Measurements from ENCODE around the gene MOGAT3.

MOGAT3 gene, protein sequence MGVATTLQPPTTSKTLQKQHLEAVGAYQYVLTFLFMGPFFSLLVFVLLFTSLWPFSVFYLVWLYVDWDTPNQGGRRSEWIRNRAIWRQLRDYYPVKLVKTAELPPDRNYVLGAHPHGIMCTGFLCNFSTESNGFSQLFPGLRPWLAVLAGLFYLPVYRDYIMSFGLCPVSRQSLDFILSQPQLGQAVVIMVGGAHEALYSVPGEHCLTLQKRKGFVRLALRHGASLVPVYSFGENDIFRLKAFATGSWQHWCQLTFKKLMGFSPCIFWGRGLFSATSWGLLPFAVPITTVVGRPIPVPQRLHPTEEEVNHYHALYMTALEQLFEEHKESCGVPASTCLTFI

DNA sequence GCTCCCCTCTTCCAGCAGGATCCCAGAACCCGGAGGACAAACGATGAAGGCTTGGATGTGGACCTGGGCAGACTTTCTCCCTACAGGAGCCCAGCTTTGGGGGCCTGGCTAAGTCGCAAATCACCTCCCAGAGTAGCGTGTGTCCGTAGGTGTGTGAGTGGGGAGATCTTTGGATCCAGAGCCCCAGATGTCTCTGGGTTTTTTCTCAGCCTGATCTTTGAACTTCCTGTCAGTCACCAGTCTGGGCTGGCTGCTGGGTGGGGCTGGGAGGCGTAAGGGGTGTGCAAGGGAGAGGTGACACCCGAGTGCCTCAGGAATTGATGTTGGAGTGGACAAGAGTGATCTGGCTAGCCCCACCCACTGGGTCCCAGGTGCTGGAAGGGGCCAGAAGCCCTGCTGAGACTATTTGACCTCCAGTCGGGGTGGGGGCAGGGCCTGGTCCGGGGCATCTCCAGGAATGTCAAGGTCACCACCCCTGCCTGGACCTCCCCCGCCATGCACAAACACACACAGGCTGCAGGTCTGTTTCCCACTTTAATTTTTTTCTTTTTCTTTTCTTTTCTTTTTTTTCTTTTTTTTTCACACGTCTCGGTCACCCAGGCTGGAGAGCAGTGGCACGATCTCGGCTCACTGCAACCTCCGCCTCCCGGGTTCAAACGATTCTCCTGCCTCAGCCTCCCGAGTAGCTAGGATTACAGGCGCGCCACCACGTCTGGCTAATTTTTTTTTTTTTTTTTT, at the start of gene MOGAT3:
MOGAT3 (minus strand) TSS at position 175 of the 738 bp plus-strand sequence. CDS start 182 bp downstream, outside the sequence.
- DNase-seq = no peak

DNA sequence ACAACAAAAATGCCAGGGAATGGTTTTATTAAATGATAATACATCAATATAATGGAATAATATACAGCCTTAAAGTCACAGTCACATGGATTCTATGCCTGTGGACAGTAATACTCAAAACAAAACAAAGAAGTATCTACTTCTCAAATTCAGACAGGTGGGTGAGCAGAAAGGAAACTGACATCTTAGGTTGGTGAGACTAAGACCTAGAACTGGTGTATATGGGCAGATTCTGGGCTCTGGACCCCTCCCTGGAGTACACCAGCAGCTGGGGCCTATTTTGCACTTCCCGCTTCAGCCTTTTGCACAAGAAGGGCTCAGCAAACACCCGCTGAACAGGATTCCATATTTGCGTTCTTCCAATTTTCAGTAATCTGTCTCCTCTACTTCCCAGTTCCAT, 49.5 kb upstream of the MOGAT3 start:
- DNase-seq = no peak

DNA sequence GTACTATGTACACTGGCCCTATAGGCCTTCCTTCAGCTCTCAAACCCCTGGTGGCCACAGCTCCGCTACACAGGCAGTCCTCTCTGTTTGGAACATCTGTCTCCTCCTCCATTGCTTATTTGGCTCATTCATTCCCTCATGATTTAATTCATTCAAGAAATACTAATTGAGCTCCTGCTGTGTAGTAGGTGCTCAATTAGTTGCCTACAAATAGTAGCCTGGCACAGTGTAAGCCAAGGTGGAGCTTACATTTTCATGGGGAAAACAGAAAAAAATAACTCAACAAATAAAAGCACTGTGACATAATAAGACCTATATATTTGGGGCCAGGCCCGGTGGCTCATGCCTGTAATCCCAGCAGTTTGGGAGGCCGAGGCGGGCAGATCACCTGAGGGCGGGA, 47.4 kb upstream of the MOGAT3 start:
- no peak for DNase-seq

DNA sequence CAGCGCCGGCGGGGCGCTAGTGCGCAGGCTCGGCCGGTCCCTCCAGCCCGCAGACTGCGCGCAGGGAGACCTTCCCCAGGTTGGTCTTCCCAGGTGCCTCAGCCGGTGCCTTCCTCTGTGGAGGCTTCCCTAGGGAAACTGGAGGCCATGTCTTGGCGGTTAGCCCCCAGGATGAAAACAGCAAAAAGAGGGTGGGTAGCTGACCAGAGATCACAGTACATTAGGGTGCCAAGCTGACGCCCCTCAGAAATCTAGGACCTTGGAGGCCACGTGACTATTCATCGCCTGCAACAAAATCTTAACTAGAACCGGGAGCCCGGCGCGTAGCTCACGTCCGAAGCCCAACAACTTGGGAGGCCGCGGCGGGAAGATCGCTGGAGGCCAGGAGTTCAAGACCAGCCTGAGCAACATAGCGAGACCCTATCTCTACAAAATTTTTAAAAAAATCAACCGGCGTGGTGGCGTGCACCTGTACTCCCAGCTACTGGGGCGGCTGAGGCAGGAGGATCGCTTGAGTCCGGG, 44.4 kb upstream of the MOGAT3 start:
- DNase-seq = no peak

DNA sequence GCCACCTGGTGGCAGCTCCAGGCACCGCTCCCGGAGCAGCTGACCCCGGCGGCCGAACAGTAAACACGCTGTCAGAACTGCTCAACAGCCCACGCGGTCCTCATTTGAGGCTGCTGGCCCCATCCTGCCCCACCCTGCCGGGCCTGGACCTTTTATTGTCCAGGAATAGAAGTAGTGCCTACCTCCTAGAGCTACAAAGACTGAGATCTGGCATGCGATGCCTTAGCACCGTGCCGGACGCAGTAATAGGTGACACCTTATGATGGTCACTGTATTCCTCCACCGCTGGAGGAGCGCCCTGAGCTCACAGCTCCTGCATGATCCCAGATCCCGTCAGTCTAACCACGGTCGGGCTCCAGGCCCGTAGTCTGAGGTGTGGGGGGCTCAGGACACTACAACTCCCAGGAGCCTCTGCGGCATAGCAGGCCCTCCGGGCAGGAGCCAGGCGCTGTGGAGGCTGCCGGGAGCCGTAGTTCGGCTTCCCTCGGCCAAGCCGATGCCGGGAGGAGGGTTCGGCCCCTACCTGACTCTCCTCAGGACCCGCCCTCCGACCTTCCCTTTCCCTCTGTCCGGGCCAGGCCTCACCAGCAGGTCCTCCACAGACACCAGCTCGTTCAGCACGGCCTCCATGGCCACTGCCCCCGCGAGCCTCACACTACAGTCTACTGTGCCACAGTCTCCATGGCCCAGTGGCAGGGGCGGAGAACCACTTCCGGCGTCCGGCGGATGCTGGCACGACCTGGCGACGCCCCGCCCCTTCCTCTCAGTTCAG, 43.7 kb upstream of the MOGAT3 start, which contains the start of gene FIS1:
FIS1 (minus strand) TSS at position 707 of the 772 bp plus-strand sequence; CDS start at position 630, 77 bp downstream.
- DNase-seq = peak; percentile 92 to 96

DNA sequence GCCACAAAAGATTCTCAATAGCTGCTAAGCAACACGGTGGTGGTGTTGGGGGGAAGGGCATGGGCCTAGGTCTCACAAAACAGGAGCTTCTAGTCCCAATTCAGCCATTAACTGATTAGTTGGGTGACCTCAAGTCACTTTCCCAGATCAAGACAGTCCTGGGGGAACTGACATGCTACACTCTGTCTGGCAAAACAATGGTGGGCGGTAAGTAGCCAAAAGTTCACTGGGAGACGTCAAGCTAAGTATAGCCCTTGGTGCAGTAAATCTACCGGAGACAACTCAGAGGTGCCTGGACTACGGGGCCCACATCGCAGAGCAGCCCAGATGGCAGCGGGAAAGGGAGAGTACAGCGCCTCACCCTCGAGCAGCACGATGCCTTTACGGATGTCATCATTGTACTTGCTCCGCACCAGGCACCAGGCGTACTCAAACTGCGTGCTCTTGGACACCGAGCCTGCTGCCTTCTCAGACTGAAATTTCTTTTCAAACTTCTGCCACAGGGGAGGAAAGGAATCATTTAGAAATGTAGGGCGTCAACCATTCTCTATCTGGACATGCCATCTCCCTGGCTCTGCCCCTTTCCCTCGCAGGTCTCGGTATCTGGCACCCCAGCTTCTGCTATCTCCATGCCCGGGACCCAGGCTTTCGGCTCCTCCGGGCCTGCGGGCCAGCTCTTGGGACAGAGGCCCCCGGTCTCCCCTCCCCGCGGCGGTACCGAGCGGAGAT, 43.0 kb upstream of the MOGAT3 start:
- no peak for DNase-seq

DNA sequence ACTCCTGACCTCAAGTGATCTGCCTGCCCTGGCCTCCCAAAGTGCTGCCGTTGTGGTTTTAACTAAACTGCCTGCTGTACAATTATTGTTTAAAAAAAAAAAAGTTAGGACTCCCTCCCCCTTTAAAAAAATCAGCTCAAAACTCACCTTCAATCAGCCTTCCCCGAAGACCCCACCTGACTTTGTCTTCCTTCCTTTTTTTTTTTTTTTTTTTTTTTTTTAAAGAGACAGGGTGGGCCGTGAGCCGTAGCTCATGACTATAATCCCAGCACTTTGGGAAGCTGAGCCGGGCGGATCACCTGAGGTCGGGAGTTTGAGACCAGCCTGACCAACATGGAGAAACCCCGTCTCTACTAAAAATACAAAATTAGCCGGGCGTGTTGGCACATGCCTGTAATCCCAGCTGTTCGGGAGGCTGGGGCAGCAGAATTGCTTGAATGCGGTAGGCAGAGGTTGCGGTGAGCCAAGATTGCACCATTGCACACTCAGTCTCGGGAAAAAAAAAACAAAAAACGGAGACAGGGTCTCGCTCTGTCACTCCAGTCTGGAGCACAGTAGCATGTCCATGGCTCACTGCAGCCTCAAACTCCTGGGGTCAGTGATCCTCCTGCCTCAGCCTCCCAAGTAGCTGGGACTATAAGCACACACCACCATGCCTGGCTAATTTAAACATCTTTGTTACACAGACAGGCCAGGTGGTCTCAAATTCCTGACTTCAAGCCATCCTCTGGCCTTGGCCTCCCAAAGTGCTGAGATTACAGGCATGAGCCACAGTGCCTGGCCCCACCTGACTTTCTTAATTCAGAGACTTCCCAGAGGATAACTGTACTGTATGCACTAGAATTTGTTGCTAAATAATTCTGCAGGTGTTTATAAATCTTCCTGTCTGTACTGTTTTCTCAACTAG, 40.9 kb upstream of the MOGAT3 start:
- no peak for DNase-seq

DNA sequence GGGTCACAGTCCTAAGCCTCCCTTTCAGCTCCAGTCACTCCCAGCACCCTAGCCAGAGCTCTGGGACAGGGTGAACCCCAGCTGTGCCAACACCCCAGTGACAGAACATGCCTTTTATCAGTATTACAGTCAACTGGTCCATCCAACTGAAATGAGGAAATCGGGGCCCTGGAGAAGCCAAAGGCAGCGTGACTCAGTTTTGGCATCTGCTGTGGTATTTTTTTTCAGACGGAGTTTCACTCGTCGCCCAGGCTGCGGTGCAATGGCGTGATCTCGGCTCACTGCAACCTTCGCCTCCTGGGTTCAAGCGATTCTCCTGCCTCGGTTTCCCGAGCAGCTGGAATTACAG, 40.2 kb upstream of the MOGAT3 start:
- no peak for DNase-seq

DNA sequence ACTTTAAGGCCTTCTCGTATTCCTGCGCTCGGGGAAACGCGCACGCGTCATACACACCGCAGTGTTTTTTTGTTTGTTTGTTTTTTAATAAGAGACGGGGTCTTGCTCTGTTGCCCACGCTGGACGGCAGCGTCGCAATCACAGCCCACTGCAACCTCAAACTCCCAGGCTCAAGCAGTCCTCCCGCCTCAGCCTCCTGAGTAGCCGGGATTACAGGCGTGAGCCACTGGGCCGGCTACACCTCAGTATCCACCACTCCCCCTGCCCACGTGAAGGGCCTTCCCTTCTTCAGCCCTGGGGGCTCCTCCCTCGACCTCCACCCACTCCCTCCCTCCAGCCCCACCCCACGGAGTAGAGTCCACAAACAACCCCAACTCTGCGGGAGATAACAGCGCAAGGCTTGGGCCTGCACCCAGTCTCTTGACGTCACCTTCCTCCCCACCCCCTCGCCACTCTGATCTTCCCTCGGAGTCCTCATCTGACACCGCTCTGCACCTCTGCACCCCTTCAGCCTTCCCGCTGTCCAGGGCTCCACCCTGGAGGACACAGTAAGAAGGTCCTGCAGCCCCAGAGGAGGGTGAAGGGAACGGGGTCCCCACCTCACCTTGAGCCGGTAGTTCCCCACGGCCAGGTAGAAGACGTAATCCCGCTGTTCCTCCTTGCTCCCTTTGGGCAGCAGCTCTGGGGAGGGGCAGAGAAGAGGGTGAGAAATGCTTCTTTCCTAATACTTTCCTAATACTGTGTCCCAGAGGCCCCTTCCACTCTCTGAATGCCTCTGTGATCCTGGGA, 39.6 kb upstream of the MOGAT3 start:
- DNase-seq = no peak

DNA sequence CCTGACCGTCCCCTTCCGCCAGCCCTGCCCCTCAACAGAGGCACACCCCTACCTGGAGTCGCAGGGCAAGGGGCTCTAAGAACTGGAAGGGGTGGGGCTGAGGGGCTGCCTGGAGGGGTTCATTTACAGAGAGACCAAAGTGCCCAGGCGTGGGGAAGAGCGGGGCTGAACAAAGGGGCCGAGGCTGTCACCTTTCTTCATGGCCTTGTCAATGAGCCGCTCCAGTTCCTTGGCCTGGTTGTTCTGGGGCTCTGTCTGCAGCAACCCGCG, 39.0 kb upstream of the MOGAT3 start:
- DNase-seq = no peak

DNA sequence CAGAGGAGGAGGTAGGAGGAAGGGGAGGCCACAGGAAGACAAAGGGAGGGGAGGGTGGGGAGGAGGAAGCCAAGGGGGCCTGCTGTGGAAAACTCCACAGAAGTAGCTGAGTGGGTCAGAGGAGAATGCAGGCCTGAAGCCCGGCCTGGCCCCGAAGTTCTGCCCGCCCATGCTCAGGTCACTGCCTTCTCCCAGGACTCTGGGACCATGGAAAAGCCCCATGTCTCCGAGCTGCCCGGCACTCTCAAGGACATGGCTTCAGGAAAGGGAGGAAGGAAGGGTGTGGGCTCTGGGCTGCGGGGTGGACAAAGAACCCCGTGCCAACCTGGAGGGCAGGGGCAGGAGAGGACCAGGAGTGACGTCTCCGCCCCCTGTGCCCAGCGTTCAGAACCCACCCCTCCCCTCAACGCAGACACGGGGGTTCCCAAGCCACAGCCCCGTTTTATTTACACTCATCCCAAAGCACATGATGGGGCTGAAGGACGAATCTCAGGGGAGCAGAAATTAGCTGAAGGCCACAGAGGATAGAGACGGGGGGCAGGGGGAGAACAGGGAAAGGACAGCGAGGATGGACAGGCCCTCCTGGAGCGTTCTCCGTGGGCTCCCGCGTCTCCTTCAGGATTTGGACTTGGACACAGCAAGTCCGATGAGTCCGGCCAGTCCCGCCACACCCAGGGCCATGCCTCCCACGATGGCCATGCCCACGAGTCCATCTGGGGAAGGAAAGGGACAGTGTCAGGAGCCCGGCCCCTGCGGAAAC, 38.5 kb upstream of the MOGAT3 start:
- no peak for DNase-seq

DNA sequence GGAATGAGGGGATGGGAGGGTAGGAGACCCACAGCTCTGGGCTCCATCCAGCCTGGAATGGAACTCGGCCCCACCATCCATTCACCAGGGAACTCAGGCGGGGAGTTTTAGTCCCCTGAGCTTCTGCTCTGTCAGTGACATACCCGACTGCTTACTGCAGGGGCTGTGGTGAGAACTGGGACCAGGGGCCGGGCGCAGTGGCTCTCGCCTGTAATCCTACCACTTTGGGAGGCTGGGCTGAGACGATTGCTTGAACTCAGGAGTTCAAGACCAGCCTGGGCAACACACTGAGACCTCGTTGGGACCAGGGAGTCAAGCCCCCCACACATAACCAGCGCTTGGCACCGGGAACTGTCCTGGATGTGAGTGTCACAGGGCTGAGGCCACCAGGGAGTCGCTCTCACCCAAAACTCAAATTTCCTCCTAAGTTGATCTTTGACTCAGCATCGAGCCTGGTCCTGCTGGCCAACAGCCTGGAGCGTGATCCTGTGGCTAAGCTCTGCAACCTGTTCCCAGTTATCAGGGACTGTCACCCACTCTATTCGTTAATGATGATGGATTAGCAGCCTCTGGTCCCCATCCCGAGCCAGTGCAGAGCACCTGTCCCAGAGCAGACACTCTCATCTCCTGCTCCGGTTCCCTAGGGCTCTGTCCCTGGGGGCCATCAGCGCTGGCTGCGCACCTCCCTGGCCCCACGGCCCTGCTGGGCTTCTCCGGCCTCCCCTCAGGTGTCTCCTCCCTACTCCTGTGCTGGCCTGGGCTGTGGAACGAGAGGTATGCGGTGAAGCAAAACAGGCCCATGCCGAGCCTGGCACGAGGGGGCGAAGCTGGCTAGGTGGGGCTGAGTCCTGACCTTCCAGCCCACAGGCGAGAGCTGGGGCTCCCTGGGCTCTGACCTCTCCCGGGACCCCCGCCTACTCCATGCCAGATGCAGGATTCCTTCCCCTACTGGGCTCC, 37.7 kb upstream of the MOGAT3 start:
- no peak for DNase-seq

DNA sequence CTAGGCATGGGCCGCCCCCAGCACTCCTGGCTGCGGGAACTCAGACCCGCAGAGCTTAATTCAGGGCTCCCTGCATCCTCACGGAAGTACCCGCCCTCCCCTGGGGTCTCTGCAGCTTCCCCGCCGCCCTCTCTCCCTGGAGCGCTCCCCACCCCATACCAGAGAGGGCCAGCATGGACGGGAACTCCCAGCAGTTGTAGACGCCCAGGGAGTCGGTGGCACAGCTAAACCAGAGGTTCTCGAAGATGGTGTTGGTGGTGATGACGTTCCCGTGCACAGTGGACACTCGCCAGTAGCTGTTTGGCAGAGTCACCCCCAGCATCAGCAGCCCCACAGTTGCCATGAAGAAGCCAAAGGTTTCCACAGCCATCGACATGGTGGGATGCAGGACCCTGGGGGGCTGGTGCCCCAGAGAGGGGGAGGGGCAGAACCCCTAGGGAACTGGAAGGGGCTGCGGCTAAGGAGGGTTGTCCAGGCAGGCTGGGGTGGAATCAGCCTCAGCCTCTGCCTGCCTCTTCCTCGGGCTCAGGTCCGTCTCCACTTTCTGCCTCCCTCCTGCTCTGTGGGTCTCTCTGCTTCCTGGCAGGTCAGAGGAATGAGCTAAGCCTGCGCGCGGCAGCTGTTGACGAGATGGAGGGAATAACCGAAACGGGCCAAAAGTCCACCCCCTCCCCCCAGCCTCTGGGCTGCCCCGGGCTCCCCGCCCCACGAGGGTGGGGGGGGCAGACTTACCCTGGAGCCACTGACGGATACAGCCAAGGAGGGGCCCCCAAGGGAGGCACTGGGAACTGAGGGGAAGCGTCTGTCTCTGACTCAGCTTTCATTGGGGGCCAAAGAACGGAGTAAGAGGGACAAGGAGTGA, 36.6 kb upstream of the MOGAT3 start, which contains the start of gene CLDN15:
CLDN15 (minus strand) TSS at position 597 of the 862 bp plus-strand sequence; CDS start at position 376, 221 bp downstream.
- no peak for DNase-seq

DNA sequence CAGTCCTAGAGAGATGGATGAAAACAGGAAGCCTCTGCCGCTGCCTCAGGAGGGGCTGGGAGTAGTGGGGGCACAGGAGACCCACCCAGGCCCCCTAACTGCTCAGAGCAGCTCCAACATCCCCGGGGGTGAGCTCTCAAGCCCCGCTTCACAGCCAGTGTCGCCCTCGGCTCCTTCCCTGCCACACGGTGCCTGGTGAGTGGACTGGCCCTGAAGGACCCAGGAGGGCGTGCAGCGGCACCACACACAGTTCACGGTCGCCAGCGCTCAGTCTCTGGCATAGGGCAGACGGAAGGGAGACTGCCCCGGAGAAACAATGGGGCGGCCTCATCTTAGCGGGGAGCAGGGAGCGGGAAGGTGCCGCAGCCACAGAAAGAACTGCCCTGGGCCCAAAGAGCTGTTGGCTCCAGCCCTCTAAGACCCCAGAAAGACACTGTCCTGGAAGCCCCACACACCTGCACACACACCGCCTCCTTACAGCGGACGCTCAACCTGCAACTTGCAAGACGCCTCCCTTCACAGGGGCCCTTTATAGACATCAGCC, 35.5 kb upstream of the MOGAT3 start:
- DNase-seq = no peak

DNA sequence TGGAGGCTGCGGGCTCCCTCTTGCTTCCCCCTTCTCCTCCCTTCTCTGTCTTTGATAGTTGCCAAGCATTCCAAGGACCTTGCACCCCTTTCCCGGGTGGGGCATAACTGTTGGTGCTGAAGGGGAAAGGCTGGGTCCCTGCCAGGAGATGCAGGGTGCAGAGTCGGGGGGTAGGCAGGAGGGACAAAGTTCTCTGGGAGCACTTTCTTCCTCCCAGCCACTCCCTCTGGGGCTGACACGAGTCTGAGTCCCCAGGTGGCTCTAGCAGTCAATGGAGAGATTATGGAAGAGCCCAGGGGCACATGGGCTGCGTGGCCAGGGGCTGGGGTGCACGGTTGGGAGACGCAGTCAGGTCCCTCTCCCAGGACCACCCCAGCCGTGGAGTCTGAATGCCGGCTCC, 34.7 kb upstream of the MOGAT3 start:
- no peak for DNase-seq

DNA sequence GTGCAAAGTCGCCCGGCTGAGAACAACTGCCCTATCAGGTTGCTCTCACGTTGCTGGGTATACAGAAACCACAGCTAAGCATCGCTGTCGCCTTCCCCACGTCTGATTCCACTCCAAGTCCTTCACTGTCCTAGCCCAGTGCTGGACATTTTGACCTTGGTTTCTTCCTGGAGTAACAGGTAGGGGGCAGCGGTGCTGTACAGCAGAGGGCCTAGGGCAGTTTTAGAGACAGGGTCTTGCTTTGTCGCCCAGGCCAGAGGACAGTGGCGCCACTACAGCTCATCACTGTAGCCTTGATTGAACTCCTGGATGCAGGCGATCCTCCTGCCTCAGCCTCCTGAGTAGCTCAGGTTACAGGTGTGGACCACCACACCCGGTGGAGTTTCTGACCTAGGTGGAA, 34.2 kb upstream of the MOGAT3 start:
- no peak for DNase-seq

DNA sequence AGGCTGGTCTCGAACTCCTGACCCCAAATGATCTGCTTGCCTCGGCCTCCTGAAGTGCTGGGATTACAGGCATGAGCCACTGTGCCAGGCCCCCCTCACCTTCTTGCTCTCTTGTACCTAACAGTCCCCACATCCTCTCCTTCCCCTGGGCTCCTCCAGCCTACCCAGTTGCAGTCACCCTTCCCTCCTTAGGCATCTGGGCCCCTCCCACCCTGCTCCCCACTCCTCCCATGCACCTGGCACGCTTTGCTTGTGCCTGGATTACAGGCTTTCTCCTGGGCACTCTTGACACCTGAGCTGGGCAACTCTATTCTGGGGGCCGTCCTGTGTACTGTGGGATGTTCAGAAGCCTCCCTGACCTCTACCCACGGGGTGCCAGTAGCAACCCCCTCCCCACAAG, 33.8 kb upstream of the MOGAT3 start:
- DNase-seq = no peak

All from NCI-H2081 (cell line).